HG03196 (cell line): Measurements from ENCODE around the gene MYOZ3.

ENCODE experiments used
- ATAC-seq: cut with Tn5 transposase; IDR thresholded peaks from one replicate; pipeline ENCODE4 v1.9.1; 2021; ENCODE audit not compliant: unreplicated experiment

The MYOZ3 gene

DNA sequence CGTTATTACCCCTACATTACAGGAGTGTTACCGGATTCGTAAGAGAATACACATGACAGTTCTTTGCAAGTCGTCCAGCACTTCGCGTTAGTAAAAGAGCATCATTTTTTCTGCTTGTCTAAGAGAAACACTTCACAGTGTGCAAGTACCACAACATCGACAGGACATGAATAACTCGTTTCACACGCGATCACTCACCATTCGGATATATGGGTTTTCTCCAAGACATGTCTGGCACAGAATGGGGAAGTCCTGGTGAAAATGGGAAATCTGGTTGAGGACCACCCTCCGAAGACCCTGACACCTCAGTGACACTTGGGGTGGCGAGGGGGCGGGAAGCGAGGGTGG lies 39.2 kb downstream of the MYOZ3 start:
- ATAC-seq, result no peak

DNA sequence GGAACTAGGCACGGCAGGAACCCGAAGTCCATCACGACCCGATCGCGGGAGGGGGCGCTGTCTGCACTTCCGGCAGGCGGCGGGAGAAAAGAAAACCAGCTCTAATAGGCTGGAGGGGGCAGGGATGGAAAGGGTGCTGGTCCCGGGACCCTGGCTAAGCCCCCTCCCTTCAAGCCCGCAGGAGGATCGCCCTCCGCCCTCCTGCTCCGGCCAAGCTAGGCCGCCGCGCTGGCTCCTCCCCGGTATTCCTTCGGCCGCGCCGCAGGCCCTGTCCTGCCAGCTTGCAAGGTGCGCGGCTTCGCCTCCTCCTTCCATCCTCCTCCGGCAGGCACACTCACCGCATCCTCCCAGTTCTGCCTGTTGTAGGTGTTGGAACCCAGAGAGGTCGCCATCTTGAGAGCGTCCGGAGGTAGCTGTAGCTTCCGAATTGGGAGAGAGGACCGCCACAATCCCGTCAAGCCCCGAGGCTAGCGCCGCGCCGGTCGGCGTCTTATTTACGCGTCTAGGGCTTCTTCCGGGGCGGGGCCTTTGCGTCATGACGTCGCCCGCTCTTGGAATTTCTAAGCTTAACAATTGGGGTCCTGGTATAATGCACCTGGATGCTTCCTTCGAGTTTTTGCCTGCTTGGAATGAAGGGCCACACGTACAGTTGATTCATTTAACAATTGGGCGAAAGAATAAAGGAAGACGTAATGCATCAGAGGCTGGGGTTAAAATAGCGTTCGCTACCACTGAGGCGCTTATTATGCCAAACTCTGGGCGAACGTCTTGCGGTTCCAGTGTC lies 39.7 kb downstream of the MYOZ3 start, which contains the start of gene RBM22:
RBM22 (minus strand) TSS at position 469 of the 784 bp plus-strand sequence; CDS start at position 392, 77 bp downstream.
- peak; percentile 98 for ATAC-seq

DNA sequence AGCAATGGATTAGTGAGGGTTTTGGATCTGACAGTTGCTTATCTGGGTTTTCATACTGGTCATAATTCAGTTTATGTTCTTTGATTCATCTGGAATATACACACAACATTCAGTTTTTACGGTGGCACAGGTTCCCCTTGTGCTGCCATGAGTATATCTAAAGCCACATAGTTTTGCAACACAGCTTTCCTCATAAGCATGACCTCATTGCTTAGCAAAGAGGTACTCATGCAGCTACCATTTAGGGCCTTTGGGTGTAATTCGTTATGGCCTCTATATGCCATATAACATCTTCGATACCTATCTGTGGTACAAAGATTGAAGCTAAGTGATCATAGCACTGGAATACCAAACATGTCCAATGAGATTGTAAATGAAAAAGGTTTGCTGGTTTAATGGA lies 42.7 kb downstream of the MYOZ3 start:
- ATAC-seq, result no peak

DNA sequence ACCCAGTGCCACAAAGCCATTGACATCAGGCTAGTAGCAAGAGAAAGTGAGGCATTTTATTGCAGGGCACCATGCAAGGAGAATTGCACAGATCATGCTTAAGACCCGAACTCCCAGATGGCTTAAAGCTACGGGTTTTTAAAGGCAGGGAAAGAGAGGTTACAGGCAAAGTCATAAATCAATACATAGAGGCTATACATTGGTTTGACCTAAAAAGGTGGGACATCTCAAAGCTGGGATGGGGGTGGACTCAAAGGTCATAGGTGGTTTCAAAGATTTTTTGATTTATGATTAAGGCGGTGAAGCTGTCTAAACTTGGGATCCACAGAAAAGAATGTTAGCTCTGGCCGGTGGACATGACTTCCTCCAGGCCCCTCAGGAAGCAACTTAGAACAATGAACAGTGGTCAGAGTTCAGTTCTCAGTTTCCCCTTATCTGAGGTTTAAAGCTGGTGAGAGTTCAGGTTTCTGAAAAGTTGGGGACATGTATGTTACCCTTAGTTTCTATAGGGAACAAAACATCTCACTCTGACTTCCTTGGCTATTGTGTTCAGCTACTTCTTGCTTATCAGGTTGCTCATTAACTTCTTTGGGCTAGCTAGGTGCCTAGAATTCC lies 45.8 kb downstream of the MYOZ3 start:
- no peak for ATAC-seq

DNA sequence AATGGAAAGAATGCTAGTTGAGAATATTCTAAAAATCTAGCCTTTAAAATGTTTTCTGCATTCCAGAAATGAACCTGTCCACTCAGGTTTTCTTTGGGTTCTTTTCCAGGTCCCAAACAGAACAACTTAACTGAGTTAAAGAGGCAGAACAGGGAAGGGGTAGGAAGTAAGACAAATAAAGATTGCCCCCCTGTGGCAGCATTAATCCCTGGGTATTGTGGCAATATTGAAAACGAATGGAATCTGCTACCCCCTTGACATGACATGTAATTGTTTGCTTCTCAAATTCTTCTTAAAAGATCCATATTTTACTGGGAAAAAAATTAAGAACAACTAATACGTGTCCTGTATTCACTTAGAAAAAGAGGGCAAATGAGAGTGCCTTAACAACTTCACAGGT lies 49.1 kb downstream of the MYOZ3 start:
- no peak for ATAC-seq

DNA sequence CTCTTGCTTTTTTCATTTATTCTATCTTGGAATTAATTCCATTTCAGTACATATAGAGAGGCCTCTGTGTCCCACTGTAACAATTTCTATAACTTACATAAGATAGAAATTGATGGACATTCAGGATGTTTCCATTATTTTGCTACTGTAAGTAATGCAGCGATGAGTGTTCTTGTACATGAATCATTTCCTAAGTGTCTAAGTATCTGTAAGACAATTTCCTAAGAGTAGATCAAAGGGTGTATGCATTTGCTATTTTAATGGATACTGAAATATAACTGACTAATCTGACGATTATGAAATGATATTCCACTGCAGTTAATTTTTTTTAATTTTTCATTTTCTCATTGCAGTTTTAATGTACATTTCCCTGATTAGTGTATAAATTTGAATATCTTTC lies 62.8 kb downstream of the MYOZ3 start:
- no peak for ATAC-seq
